Gastrocnemius medialis (tissue), 4 donors: ENCODE measurements around the gene CDK18.

Experiments
- CTCF ChIP-seq, 5 experiments: fragments of 450-650 bp in 3 of 5; fragments of 200-600 bp in 2 of 5; sonication (generic) in 2 of 5; IDR thresholded peaks in 4 of 5; conservative IDR thresholded peaks in 1 of 5; 1 replicate in 4 of 5; 2 replicates in 1 of 5; pipeline ENCODE4 v1.5.1; 2016 to 2019; ENCODE audit warnings: antibody characterized with exemption in 5 of 5, mild to moderate bottlenecking in 3 of 5, moderate library complexity in 3 of 5
- POLR2A ChIP-seq, 2 donors: fragments of 450-650 bp; IDR thresholded peaks; one replicate each; pipeline ENCODE4 v1.6.1; 2017; ENCODE audit warnings: antibody characterized with exemption in 2 of 2, mild to moderate bottlenecking in 2 of 2, moderate library complexity in 2 of 2

GRCh38 chr1:205576805-205577761, 72.6 kb downstream of the CDK18 start:
- TF ChIP-seq CTCF (IDR thresholded peaks at IDR 0.05 in 4 of 5, conservative IDR thresholded peaks at IDR 0.05 in 1 of 5) (no peak), POLR2A (IDR thresholded peaks at IDR 0.05) (no peak)
